Activated T-cell treated with anti-CD3 and anti-CD28 coated beads, Interleukin-2, amount 50 U/mL, for 4 hours (primary cell): ENCODE data around the gene ERGIC1. TPM values are rescaled to one million over a fixed set of nuclear protein-coding genes. Genes with fewer than 3 reads are reported as not detected.

ENCODE experiments used
- ATAC-seq, 2 donors: fragments of 200-7000 bp; cut with Tn5 transposase; one replicate each; pipeline ENCODE4 v1.10.0; 2021
- DNase-seq: peaks from one replicate; pipeline ENCODE4 v3.0.0-alpha.2; 2020
- H3K27me3 Mint-ChIP-seq: one replicate; pipeline ENCODE4 v1.8.0; 2021; ENCODE audit warnings: low read depth, mixed read lengths
- H3K36me3 Mint-ChIP-seq: one replicate; pipeline ENCODE4 v1.8.0; 2022; ENCODE audit warnings: mixed read lengths; ENCODE audit not compliant: insufficient read depth
- H3K4me1 Mint-ChIP-seq: one replicate; pipeline ENCODE4 v1.8.0; 2021; ENCODE audit warnings: low read depth, mixed read lengths
- H3K4me3 Mint-ChIP-seq: one replicate; pipeline ENCODE4 v1.8.0; 2021; ENCODE audit warnings: mild to moderate bottlenecking, moderate library complexity, mixed read lengths
- H3K9me3 Mint-ChIP-seq: one replicate; pipeline ENCODE4 v1.8.0; 2021; ENCODE audit warnings: mixed read lengths
- total RNA-seq, 3 donors: library from RNA; stranded (reverse); gene quantifications; one replicate each; pipeline ENCODE4 v1.2.1, GENCODE V29; 2021

The ERGIC1 gene
- total RNA-seq, 3 donors from 2014 or later = 28.7 to 36.3 (median 32.1) TPM

DNA sequence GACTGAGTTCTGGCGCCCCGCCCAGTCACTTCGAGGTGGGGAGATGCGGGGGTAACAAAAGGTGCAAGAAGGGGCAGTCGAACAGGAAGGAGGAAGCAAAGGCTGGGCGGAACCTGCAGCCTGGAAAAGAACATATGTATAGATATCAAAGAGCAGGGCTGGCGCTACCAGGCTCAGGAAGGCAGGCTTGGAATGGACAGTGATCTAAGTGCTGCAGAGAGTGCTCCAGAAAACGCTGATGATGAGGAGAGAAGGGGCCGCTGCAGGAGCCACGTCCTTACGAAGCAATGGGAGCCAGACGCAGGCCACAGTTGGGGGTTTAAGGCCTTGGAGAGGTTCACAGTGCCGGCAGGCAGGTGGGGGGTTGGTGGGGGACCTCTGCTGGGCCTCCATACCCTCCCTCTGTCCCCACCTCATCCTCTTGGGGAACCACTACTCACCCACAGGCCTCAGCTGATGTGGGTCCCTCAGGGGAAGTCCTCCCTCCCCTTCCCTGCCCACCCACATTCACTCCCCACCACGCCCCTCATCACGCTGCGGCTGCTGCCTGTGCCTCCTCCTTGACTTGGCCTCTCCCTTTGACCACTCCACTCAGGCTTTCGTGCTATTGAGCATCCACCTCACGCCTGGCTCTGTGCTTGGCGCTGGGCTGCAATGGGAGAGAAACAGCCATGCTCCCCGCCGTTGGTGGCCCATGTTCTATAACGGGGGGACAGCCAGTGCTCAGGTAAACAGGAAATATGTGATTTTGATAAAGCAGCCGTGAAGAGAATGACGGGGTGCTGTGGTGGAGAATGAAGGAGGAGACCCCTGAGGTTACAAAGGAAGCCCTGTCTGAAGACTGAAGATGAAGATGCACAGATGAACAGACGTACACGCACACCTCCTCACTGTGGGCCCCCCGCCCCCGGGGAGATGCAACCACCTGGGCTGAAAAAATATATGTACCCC, 84.6 kb downstream of the ERGIC1 start:
- no peak overlapping the region for H3K4me3 Mint-ChIP-seq
- no peaks in the 10 kb centered on the region for H3K27me3 Mint-ChIP-seq
- ATAC-seq (peak; percentile 63 to 71), DNase-seq (no peak)
- peaks cover 8% of the 10 kb centered on the region for H3K4me1 Mint-ChIP-seq
- H3K36me3 Mint-ChIP-seq = peaks cover 15% of the 10 kb centered on the region
- no peaks in the 10 kb centered on the region for H3K9me3 Mint-ChIP-seq

DNA sequence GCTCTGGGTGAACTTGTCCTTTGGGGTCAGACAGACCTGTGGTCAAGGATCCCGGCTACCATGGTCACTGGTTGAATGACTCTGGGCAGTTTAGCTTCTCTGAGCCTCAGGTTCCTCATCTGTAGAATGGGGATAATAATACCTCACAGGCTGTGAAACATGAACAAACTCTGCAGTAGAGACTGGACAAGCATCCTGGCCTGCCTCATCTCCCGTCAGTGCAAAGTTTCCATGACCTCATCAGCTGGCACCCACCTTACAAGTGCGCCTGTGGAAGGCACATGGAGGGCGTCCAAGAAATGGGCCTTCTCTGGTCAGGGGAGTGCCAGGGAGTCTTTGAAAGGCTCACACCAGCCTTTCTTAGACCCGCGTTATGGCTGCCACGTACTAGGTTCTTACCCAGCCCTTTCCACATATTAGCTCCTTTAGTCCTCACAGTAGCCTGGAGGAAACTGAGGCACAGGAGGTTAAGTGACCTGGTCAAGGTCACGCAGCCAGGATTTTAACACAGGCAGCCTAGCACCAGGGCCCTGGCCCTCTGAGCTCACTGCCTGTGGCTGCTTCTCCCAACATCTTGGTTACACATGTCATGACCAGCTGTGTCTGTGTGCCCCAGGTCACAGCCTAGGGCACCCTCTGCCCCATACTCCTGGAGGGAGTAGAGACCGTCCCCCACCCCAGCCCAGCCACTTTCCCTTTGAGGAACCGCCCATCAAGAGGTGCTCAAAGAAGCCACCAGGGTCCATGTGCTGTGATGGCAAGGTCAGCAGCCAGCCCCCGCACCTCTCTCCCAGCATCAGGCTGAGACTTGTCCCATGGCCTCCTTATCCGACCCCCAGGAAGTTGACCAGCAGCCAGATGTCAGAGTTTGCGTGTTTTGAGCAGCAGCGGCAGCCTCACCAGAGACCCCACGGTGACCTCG, 85.7 kb downstream of the ERGIC1 start:
- H3K4me3 Mint-ChIP-seq = no peak overlapping the region
- peaks cover 15% of the 10 kb centered on the region for H3K36me3 Mint-ChIP-seq
- no peak for ATAC-seq
- no peaks in the 10 kb centered on the region for H3K9me3 Mint-ChIP-seq
- H3K4me1 Mint-ChIP-seq = peaks cover 8% of the 10 kb centered on the region
- H3K27me3 Mint-ChIP-seq = no peaks in the 10 kb centered on the region
- DNase-seq = no peak

DNA sequence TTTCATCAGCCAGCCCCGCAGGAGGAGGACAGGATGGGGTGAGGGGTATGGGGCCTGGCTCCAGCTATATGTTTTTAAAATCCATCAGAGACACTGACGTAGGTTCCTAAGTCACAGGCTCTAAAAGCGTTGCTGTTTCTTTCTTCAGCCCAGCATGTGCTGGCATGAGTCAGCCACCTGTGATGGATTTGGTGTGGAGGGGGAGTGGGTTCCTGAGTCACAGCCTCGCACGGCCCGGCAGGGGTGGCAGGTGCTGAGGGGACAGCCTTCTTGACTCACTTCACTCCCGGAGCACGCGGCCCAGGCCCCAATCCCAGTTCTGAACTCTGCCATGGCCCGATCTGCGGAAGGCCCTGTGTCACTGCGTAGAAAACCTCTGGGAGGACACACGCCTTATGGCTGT, 86.4 kb downstream of the ERGIC1 start:
- Mint-ChIP-seq H3K4me3 (no peak overlapping the region), H3K27me3 (no peaks in the 10 kb centered on the region), H3K36me3 (peaks cover 9% of the 10 kb centered on the region), H3K4me1 (peaks cover 8% of the 10 kb centered on the region), H3K9me3 (no peaks in the 10 kb centered on the region)
- ATAC-seq (no peak), DNase-seq (no peak)

DNA sequence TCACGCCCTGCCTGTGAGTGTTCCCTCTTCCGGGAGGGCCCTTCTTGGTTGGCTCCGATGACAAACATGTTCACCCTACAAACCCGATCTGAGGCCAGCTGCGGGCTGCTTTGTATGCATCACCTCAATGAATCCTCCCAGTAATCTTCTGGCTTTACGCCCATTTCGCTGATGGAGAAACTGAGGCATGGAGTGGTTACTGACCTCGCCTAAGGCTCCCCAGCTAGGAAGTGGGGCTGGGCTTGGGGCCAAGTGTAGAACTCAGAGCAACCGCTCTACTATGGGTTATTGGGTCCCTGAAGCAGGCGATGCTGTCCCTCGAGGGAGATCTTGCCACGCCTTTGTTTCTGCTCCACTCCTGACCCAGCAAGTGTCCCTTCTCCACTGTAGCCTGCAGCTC, 86.9 kb downstream of the ERGIC1 start:
- H3K27me3 Mint-ChIP-seq = no peaks in the 10 kb centered on the region

DNA sequence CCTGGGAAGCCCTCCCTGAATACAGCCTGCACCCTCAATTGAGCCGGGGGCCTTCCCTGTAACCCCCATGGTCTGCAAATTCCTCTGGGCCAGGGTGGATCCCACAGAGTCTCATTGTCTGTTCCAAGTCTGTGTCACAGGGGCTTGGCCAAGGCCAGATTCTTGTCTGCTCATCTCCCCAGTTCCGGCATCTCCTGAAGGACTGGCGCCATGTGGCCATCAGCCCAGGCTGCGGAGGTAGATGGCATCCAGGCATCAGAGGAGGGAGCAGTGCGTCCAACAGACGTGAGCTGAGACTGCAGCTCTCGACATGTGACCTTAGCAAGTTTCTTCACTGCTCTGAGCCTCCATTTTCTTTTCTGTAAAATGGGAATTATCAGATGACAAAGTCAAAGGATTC, 87.9 kb downstream of the ERGIC1 start:
- H3K4me1 Mint-ChIP-seq = peaks cover 8% of the 10 kb centered on the region
- H3K4me3 Mint-ChIP-seq = no peak overlapping the region
- H3K27me3 Mint-ChIP-seq = no peaks in the 10 kb centered on the region
- ATAC-seq (no peak), DNase-seq (no peak)
- no peaks in the 10 kb centered on the region for H3K9me3 Mint-ChIP-seq
- peaks cover 4% of the 10 kb centered on the region for H3K36me3 Mint-ChIP-seq

More for the DNA sequence above, 86.9 kb downstream of the ERGIC1 start:
- H3K36me3 Mint-ChIP-seq = peaks cover 4% of the 10 kb centered on the region
- DNase-seq = no peak
- no peak for ATAC-seq
- H3K9me3 Mint-ChIP-seq = no peaks in the 10 kb centered on the region
- H3K4me1 Mint-ChIP-seq = peaks cover 8% of the 10 kb centered on the region
- no peak overlapping the region for H3K4me3 Mint-ChIP-seq

DNA sequence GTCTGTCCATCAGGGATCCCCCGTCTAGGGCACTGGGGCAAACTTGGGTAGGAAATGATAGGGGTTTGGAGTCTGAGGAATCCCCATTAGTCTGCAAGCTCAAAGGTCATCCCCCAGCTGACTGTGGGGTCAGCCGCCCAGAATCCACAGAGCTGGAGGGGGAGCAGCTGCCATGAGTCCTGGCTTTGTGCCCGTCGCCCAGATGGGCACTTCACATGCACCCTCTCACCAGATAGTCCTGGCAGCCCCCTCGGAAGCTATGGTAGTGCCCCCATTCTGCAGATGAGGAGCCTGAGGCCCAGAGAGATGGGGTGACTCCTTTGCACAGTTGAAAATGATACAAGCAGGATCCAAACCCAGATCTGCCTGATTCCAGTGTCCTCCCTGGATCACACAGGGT, 89.5 kb downstream of the ERGIC1 start:
- Mint-ChIP-seq H3K4me3 (no peak overlapping the region), H3K36me3 (peaks cover 3% of the 10 kb centered on the region), H3K4me1 (peaks cover 4% of the 10 kb centered on the region), H3K9me3 (no peaks in the 10 kb centered on the region), H3K27me3 (no peaks in the 10 kb centered on the region)
- DNase-seq (no peak), ATAC-seq (no peak)

DNA sequence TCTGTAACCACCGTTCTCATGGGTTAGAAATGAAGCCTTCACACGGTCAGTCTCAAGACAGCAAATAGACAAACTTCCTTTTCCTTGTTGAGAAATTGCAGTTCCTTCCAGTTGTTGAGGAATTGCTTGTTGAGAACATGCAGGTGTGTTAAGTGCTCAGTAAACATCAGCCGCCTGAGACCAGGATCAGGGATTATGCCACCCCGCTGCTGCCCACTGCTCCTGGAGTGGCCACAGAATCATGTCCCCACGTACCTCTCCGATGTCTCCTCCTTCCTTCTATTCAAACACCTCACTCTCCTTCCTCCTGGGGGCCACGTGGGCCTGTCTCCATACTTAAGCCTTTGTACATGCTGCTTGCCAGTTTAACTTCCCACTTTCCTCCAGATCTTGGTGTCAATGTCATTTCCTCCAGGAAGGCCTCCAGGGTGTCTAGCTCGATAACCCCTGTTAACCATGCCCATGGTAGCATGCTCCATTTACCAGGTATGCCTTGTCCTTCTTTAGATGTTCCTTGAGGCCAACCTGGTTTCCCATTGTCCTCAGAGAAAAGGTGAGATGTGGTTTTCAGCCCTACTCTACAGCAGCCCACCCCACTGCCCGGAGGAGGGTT, 91.4 kb downstream of the ERGIC1 start:
- no peak for DNase-seq
- no peak for ATAC-seq
- Mint-ChIP-seq H3K36me3 (peaks cover 3% of the 10 kb centered on the region), H3K27me3 (no peaks in the 10 kb centered on the region), H3K4me3 (no peak overlapping the region), H3K4me1 (no peaks in the 10 kb centered on the region), H3K9me3 (no peaks in the 10 kb centered on the region)

DNA sequence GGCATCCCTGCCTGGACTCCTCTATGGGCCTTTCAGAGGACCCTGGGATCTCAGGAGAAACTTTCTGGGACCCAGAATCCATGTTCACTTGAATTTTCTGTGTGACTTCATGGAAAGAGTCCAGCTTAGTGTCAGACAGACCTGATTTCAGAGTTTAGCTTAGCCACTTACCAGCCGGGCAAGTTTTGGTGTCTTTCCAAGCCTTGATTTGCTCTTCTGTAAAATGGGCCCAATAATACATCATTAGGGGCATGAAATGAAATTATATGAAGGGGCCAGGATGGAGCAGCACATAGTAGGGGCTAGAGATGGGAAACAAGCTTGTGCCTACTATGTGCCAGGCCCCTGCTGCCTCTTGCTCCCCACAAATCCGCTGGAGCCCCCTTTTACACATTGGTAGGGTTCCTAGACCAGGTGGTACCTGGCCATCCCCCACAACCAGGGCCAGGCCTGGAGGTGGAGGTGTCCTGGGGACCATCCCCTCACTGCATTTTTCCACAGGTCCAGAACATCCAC, 92.0 kb downstream of the ERGIC1 start:
- Mint-ChIP-seq H3K27me3 (no peaks in the 10 kb centered on the region), H3K36me3 (peaks cover 3% of the 10 kb centered on the region), H3K4me1 (no peaks in the 10 kb centered on the region), H3K9me3 (no peaks in the 10 kb centered on the region), H3K4me3 (no peak overlapping the region)
- no peak for ATAC-seq
- DNase-seq = no peak

DNA sequence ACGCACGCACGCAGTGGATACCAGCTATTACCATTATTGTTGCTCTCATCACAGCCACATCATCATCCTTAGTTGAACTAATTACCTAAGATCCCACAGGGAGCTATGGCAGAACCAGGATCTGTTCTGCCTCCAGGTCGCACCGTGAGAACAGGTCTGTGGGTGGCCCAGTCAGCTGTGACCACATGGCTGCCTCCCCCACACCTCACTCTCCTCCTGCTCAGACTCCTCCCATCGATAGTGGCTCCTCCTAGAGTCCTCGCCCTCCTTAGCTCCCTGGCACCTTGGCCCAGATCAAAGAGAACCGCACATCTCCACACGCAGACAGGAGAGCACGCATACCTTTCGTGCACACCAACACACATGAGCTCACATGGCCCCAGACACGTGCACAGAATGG, 92.7 kb downstream of the ERGIC1 start:
- no peaks in the 10 kb centered on the region for H3K4me1 Mint-ChIP-seq
- H3K27me3 Mint-ChIP-seq = no peaks in the 10 kb centered on the region
- no peaks in the 10 kb centered on the region for H3K9me3 Mint-ChIP-seq
- ATAC-seq (no peak), DNase-seq (no peak)
- peaks cover 3% of the 10 kb centered on the region for H3K36me3 Mint-ChIP-seq
- no peak overlapping the region for H3K4me3 Mint-ChIP-seq

DNA sequence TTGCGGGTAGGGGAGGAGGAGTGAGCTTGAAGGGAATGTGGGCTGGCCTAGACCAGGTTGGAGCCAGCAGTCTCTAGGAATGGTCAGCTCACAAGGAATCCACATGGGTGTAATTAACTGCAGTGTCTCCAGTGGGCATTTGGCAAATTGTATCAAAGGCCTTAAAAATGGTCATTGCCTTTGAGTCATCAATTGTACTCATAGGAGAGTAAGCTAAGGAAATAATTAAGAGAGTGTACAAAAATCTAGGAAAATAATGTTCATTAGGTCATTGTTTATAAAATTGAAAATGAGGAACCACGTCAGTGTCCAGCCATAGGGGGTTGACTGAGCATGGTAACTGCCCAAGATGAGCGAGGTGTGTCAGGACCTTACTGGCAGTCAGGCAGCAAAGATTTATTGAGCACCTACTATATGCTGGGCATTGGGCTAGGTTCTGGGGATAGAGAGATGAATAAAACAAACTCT, 95.4 kb downstream of the ERGIC1 start:
- ATAC-seq = no peak
- Mint-ChIP-seq H3K27me3 (no peaks in the 10 kb centered on the region), H3K4me3 (no peak overlapping the region), H3K4me1 (peaks cover 1% of the 10 kb centered on the region), H3K9me3 (no peaks in the 10 kb centered on the region), H3K36me3 (peaks cover 3% of the 10 kb centered on the region)
- no peak for DNase-seq

DNA sequence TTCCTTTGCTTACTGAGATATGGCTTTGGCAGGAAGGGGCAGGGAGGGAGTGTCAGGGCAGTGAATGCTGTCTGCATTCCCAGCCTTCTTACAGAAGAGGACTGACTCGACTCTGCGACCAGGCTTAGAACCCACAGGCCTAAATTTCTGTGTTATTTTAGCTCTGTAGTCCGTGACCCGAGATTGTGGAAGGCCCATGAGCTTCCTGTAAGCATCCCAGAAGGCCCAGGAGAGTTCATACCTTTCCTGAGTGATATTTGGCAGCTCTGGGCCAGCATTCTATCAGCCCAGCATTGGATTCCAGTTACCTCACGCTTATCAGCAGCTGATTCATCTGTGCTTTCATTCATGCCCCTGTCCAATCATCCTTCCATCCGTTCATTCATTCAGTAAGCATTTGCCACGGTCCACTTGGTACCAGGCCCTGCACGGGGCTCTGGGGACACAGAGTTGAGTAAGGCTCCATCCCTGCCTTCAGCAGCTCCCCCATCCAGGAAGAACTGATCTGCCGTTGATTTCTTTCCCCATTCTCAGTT, 97.0 kb downstream of the ERGIC1 start:
- Mint-ChIP-seq H3K27me3 (no peaks in the 10 kb centered on the region), H3K4me1 (peaks cover 1% of the 10 kb centered on the region), H3K4me3 (no peak overlapping the region), H3K36me3 (peaks cover 7% of the 10 kb centered on the region), H3K9me3 (no peaks in the 10 kb centered on the region)
- no peak for DNase-seq
- ATAC-seq = no peak

DNA sequence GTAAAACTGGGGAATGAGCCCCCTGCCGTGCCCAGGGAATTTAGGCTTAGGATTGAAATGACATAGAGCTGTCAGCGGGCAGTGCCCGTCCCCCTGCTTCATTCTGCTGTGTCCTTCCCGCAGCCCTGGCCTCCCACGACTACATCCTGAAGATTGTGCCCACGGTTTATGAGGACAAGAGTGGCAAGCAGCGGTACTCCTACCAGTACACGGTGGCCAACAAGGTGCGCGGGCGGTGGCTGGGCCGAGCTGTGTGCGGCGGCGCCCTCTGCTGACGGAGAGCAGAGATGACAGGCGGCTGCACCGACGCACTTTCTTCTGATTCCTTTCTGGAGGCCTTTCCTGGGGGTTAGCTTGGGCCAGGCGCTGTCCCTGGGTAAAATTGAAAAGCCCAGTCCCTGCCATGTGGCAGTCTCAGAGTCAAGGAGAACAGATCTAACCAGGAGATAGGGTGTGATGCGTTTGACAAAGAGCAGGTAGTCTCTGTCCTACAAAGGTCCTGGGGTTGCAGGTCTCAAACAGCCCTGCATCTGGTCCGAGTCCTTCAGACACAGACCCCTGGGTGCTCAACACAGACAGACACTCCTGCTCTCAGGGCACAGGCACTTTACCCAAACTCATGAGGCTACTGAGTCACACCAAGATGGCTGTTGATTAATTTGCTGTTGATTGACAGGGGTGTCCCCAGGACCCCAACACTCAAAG, 98.4 kb downstream of the ERGIC1 start:
- peak; percentile 74 for DNase-seq
- ATAC-seq = peak; percentile 90 to 94
- Mint-ChIP-seq H3K27me3 (no peaks in the 10 kb centered on the region), H3K4me3 (no peak overlapping the region), H3K36me3 (peaks cover 12% of the 10 kb centered on the region), H3K4me1 (peaks cover 1% of the 10 kb centered on the region), H3K9me3 (no peaks in the 10 kb centered on the region)

DNA sequence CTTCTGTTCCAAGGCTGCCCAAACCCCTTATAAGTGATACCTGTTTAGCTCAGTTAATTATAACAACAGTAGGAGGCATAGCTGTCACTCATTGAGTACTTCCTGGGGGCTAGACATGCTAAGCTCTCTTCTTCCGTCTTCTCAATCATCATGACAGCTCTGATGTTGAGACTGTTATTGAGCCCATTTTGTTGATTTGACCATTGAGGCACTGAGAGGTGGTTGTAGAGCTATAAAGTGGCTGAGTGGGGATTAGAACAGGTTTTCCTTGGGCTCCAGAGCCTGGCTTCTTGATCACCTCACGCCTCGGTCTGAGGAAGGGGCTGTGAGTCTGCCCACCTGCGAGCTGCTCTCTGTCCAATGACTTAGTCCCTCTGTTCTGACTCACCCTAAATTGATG, 99.2 kb downstream of the ERGIC1 start:
- H3K4me3 Mint-ChIP-seq = no peak overlapping the region
- H3K4me1 Mint-ChIP-seq = peaks cover 1% of the 10 kb centered on the region

More for the DNA sequence above, 99.2 kb downstream of the ERGIC1 start:
- Mint-ChIP-seq H3K27me3 (no peaks in the 10 kb centered on the region), H3K9me3 (no peaks in the 10 kb centered on the region), H3K36me3 (peaks cover 12% of the 10 kb centered on the region)
- ATAC-seq (no peak), DNase-seq (no peak)
